OCI-LY3 (cell line): ENCODE measurements around the gene AMY2A.
"Not testable (repeated sequence)": the region's sequence is repeated elsewhere in the genome, so short reads cannot be mapped to it uniquely, and the experiment has no call there.

Experiments
- H2AFZ ChIP-seq: fragments of 200-600, 300-600 bp; shearing (Covaris generic); 2 replicates; pipeline ENCODE4 v1.6.0; 2014; ENCODE audit warnings: antibody characterized with exemption, low read depth, low read length
- H3K27ac ChIP-seq: fragments of 200-600, 300-600 bp; sonication (generic); 2 replicates; pipeline ENCODE4 v1.5.1; 2014; ENCODE audit warnings: mild to moderate bottlenecking, low read length, moderate library complexity, mixed read lengths
- H3K27me3 ChIP-seq: fragments of 200-600, 300-600 bp; sonication (generic); 2 replicates; pipeline ENCODE4 v1.6.1; 2014; ENCODE audit warnings: low read depth, low read length, mixed read lengths
- H3K36me3 ChIP-seq: fragments of 200-600, 300-600 bp; sonication (generic); replicated peaks from 2 replicates; pipeline ENCODE3; 2014; ENCODE audit warnings: low read depth, low read length, mixed read lengths
- H3K4me1 ChIP-seq: fragments of 300-600, 200-600 bp; sonication (generic); 2 replicates; pipeline ENCODE4 v1.6.1; 2014; ENCODE audit warnings: low read length, mixed read lengths
- H3K4me2 ChIP-seq: fragments of 200-600, 300-600 bp; sonication (generic); 2 replicates; pipeline ENCODE4 v1.6.1; 2014; ENCODE audit warnings: low read length, mixed read lengths
- H3K4me3 ChIP-seq: fragments of 300-600, 200-600 bp; sonication (generic); 2 replicates; pipeline ENCODE4 v1.5.1; 2014; ENCODE audit warnings: antibody characterized with exemption, mild to moderate bottlenecking, low read length, moderate library complexity
- H3K79me2 ChIP-seq: fragments of 300-600, 200-600 bp; shearing (Covaris generic); 2 replicates; pipeline ENCODE4 v1.6.1; 2014; ENCODE audit warnings: mild to moderate bottlenecking, low read length, mixed read lengths
- H3K9ac ChIP-seq: fragments of 300-600, 200-600 bp; shearing (Covaris generic); 2 replicates; pipeline ENCODE4 v1.6.0; 2014; ENCODE audit warnings: mild to moderate bottlenecking, low read length, moderate library complexity
- H3K9me3 ChIP-seq: fragments of 200-600, 300-600 bp; shearing (Covaris generic); 2 replicates; pipeline ENCODE4 v1.6.1; 2014; ENCODE audit warnings: low read length, mixed read lengths; ENCODE audit not compliant: insufficient read depth
- H4K20me1 ChIP-seq: fragments of 200-600, 300-600 bp; sonication (generic); 2 replicates; pipeline ENCODE4 v1.6.1; 2016; ENCODE audit warnings: low read length, mixed read lengths; ENCODE audit not compliant: insufficient read depth
- CTCF ChIP-seq: fragments of 200-600, 300-600 bp; sonication (generic); IDR thresholded peaks from 2 replicates; pipeline ENCODE4 v1.5.1; 2014; ENCODE audit warnings: antibody characterized with exemption, low read length, low read depth
- EZH2phosphoT487 ChIP-seq: fragments of 200-600 bp; shearing (Covaris generic); IDR thresholded peaks from 2 replicates; pipeline ENCODE4 v1.6.1; 2018; ENCODE audit warnings: antibody characterized with exemption, mixed run types, low read depth

The AMY2A gene

GRCh38 chr1:103582464-103582863 is 34.8 kb upstream of the AMY2A start:
- Histone ChIP-seq H3K9me3 (no peaks in the 10 kb centered on the region), H3K27ac (no peak overlapping the region), H3K36me3 (no peaks in the 10 kb centered on the region), H3K9ac (no peak overlapping the region), H2AFZ (no peak overlapping the region), H3K27me3 (no peaks in the 10 kb centered on the region), H4K20me1 (no peaks in the 10 kb centered on the region), H3K4me1 (no peaks in the 10 kb centered on the region), H3K4me2 (no peak overlapping the region), H3K4me3 (no peak overlapping the region), H3K79me2 (no peaks in the 10 kb centered on the region)
- TF ChIP-seq EZH2phosphoT487: no peak
- TF ChIP-seq CTCF: no peak

- no peaks in the 10 kb centered on the region for H3K79me2 ChIP-seq
- H3K4me2 ChIP-seq: no peak overlapping the region
- no peaks in the 10 kb centered on the region for H3K9me3 ChIP-seq
- H3K4me1 ChIP-seq: no peaks in the 10 kb centered on the region
- H2AFZ ChIP-seq: no peak overlapping the region
- no peaks in the 10 kb centered on the region for H4K20me1 ChIP-seq
- H3K27ac ChIP-seq: no peak overlapping the region
- no peaks in the 10 kb centered on the region for H3K27me3 ChIP-seq
- TF ChIP-seq EZH2phosphoT487 (no peak), CTCF (no peak)
- no peaks in the 10 kb centered on the region for H3K36me3 ChIP-seq
- no peak overlapping the region for H3K9ac ChIP-seq
- no peak overlapping the region for H3K4me3 ChIP-seq
Observed at GRCh38 chr1:103583887-103584286, 33.3 kb upstream of the AMY2A start.

- Histone ChIP-seq H3K9me3 (no peaks in the 10 kb centered on the region), H3K4me1 (no peaks in the 10 kb centered on the region), H3K27me3 (no peaks in the 10 kb centered on the region), H3K4me3 (no peak overlapping the region), H3K36me3 (no peaks in the 10 kb centered on the region), H3K9ac (no peak overlapping the region), H3K4me2 (no peak overlapping the region), H2AFZ (no peak overlapping the region), H4K20me1 (no peaks in the 10 kb centered on the region), H3K27ac (no peak overlapping the region), H3K79me2 (no peaks in the 10 kb centered on the region)
- TF ChIP-seq EZH2phosphoT487 (no peak), CTCF (no peak)
Observed at GRCh38 chr1:103584537-103584936, 32.7 kb upstream of the AMY2A start.

- not testable (repeated sequence) for H3K79me2 ChIP-seq, H3K4me3 ChIP-seq, H3K9me3 ChIP-seq, H3K4me2 ChIP-seq, H3K27ac ChIP-seq, H2AFZ ChIP-seq, H3K9ac ChIP-seq, H3K27me3 ChIP-seq, H3K36me3 ChIP-seq, H3K4me1 ChIP-seq, H4K20me1 ChIP-seq
Observed at GRCh38 chr1:103602740-103603139, 14.5 kb upstream of the AMY2A start.

- no peaks in the 10 kb centered on the region for H4K20me1 ChIP-seq
- no peaks in the 10 kb centered on the region for H3K4me1 ChIP-seq
- no peak overlapping the region for H3K4me2 ChIP-seq
- no peak overlapping the region for H2AFZ ChIP-seq
- no peaks in the 10 kb centered on the region for H3K36me3 ChIP-seq
- no peaks in the 10 kb centered on the region for H3K9me3 ChIP-seq
- H3K79me2 ChIP-seq: no peaks in the 10 kb centered on the region
- H3K4me3 ChIP-seq: no peak overlapping the region
- no peak for TF ChIP-seq CTCF
- TF ChIP-seq EZH2phosphoT487: no peak
- no peaks in the 10 kb centered on the region for H3K27me3 ChIP-seq
- no peak overlapping the region for H3K27ac ChIP-seq
- H3K9ac ChIP-seq: no peak overlapping the region
Observed at GRCh38 chr1:103616362-103616761, 865 bp upstream of the AMY2A start.

- not testable (repeated sequence) for H3K9ac ChIP-seq
Observed at GRCh38 chr1:103627436-103627835, 10.2 kb downstream of the AMY2A start.

GRCh38 chr1:103641194-103641593 is 24.0 kb downstream of the AMY2A start:
- not testable (repeated sequence) for H3K4me2 ChIP-seq, H3K4me3 ChIP-seq, H3K27ac ChIP-seq, H3K36me3 ChIP-seq, H3K9ac ChIP-seq, H3K27me3 ChIP-seq, H2AFZ ChIP-seq, H3K9me3 ChIP-seq, H3K4me1 ChIP-seq, H3K79me2 ChIP-seq, H4K20me1 ChIP-seq

More at GRCh38 chr1:103627436-103627835, 10.2 kb downstream of the AMY2A start:
- H3K4me1 ChIP-seq, H3K4me2 ChIP-seq, H3K79me2 ChIP-seq, H4K20me1 ChIP-seq, H3K27me3 ChIP-seq, H2AFZ ChIP-seq, H3K27ac ChIP-seq, H3K36me3 ChIP-seq, H3K4me3 ChIP-seq, H3K9me3 ChIP-seq: not testable (repeated sequence)
